WTC11 (cell line): Measurements from ENCODE around the gene SYCN.
"Not testable (repeated sequence)": the region's sequence is repeated elsewhere in the genome, so short reads cannot be mapped to it uniquely, and the experiment has no call there.

Experiments
- CTCF ChIP-seq: fragments of 200-600 bp; IDR thresholded peaks from 2 replicates; pipeline ENCODE4 v1.8.0; 2022; ENCODE audit warnings: antibody characterized with exemption
- PREB ChIP-seq: sonication (generic); formaldehyde crosslinking; IDR thresholded peaks from 2 replicates; pipeline ENCODE4 v1.8.1; 2022; ENCODE audit warnings: mild to moderate bottlenecking, missing genetic modification reagents, moderate library complexity, borderline replicate concordance
- USF2 ChIP-seq: sonication (generic); formaldehyde crosslinking; IDR thresholded peaks from 2 replicates; pipeline ENCODE4 v1.8.1; 2023; ENCODE audit warnings: mild to moderate bottlenecking, missing genetic modification reagents, moderate library complexity

GRCh38 chr19:39215323-39215722 is 11.3 kb upstream of the SYCN start:
- not testable (repeated sequence) for TF ChIP-seq USF2; CTCF; PREB (CRISPR knock-in tag)
